GM21717 (cell line): ENCODE results near the gene AMOT.

Experiments used
- ATAC-seq: cut with Tn5 transposase; IDR thresholded peaks from one replicate; pipeline ENCODE4 v1.9.1; 2021; ENCODE audit warnings: mild to moderate bottlenecking, moderate library complexity; ENCODE audit not compliant: unreplicated experiment

Gene AMOT

DNA sequence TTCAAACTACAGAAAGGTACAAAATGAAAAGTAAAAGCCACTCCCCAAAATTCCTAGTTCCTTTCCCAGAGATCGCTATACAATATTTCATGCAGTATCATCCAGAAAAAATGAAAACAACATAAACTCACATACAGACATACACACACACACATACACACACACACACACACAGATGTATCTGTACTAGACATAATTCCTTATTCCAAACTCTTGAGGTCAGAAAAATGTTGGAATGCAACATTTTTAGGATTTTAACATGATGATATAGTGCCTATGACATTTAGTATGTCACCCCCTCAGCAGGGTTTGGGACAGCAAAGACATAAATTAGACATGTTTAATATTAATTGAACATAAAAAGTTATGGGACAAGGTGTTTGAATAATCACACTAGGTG lies 87.5 kb downstream of the AMOT start:
- ATAC-seq, result no peak

DNA sequence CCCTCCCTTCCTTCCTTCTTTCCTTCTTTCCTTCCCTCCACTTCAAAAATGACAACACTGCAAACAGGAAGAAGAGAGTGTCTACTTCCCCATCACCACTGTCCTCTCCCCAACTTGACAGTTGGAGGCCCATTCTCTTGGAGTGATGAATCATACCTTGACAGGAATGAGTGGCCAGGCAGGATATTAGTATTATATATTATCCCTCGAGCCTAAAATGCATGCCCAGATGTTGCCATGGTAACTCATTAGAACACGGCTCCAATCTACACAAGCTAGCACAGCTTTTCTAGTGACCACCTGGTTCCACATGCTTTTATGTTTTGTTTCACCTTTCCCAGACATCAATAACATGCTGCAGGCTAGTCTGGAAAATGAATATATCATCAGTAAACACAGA lies 89.6 kb downstream of the AMOT start:
- ATAC-seq, result no peak

DNA sequence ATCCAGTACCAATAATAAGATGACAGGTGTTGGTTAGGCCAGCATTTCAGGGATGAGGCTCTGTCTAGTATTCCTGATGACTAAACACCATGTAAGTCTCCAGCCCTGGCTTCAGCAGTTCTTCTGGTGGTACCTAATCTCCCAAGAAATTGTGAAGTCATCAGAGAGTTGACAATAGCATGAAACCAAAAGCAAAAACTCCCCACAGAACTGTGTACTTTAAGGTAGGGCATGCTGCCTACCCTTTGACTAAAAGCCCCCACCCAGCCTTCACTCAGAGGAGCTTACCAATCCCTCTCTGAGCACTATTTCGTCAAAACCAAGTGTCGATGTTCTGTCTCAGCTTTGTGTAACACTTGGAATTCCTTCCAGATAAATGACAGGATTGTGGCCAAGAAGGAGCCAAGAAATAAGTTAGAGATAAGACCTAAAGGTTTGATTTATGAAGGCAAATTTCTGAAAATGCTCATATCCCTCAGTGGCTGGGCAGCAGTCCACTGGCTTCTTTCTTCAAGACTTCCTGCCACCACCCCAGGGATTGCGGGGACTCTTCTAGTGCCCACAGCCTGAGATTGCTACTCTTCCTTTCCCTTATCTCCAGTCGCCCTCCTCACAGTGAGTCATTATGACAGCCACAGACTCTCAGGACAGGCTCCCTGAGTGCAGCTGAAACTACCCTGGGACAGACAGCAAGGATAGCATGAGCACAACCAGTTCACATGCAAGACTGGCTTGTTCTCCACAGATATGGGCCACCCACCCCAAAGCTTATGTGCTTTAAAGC lies 93.6 kb downstream of the AMOT start:
- no peak for ATAC-seq

DNA sequence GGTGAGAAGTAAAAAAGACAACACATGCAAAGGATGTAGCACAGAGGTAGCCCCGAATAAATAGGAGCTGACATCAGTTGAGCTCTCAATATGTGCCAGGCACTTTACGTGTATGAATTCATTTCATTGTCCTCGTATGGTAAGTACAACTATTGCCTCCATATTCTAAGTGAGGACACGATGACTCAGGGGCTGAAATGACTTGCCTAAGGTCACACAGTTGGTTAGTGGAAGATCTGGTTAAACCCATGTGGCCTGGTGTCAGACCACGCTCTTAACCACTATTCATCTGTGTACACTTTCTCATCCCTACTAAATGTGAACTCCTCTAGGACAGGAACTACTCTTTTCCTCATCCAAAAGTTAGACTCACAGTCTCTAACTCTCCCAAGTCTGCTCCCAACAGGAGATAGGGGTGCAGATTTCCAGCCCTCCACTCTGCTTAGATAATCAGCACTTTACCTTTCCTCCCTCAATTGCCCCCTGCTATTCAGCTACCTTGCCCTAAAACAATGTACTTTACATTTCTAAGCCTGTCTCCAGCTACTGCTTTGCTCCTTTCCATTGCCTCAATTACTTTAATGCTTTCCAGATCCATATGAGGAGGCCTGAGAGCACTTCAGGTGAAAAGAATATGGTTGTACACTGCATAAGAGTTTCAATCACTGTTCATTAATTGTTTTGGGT lies 102.1 kb downstream of the AMOT start:
- ATAC-seq, result peak; percentile 73

DNA sequence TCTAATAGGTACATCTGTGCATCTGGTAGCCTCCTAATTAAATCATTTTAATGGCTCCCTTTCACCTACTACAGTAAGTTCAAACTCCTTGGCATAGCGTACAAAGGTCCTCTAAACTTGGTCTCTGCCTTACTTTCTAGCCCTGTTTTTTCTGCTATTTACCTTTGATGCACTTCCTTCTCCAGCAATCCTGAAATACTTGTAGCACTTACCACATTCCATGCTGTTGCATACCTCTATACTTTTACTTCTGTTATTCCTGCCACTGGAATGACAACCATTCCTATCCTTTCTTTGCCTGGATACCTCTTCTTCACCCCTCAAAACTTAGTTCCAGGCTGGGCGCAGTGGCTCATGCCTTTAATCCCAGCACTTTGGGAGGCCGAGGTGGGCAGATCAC lies 104.3 kb downstream of the AMOT start:
- ATAC-seq, result no peak

DNA sequence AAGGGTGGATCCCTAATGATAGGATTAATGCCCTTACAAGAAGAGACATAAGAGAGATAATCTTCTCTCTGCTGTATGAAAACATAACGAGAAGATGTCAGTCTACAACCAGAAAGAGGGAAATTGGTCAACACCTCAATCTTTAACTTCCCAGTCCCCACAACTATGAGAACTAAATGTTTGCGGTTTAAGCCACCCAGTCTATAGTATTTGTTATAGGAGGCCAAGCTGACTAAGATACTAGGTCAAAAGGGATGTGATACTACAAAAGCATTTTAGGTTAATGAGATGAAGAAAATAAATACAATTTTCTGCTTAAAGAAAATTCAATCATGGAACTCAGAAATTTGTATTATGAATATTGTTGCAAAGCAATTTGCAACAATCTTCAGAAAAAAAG lies 105.5 kb downstream of the AMOT start:
- no peak for ATAC-seq

DNA sequence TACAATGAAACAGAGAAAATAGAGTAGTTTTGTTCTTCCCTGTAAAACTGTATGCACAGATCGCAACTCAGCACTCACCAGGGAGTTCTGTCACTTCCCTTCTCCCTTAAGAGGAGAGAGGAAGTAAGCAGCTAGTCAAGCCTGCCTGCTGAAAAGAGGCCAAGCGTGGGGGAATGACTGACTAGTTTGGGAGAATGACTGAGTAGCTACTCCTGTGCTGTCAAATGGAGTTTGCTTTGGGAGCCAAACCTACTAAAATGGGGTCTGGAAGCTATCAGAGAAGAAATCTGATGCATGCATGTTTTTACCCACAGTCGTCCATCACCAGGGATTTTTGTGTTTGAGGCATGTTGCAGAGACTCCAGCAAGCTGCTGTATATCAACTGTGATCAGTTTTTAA lies 106.3 kb downstream of the AMOT start:
- ATAC-seq, result peak; percentile 63

DNA sequence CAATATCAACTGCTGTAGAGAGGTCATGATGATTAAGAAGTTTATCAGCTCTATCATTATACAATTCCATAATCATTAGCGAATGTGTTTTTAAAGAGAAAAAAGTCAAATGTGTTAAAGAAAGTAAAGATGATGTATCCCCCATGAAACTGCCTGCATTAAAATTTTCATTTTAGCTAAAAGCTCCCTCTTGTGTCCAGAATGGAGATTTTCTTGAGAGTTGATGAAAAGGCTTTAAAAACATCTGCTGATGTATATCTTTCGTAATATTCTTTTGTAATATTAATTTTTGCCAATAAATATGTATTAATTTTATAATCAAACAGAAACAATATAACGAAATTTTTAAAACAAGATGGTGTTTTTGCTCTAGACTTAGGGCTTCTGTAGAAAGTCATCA lies 108.8 kb downstream of the AMOT start:
- no peak for ATAC-seq
